HG03280 (cell line): ENCODE measurements around the gene DIAPH2.

ENCODE experiments used
- ATAC-seq: cut with Tn5 transposase; IDR thresholded peaks from one replicate; pipeline ENCODE4 v1.9.1; 2021; ENCODE audit warnings: mild to moderate bottlenecking, moderate library complexity; ENCODE audit not compliant: unreplicated experiment

Gene DIAPH2

GRCh38 chrX:97431281-97431680 is 746.6 kb downstream of the DIAPH2 start:
- ATAC-seq, result no peak

GRCh38 chrX:97446298-97446882 is 761.7 kb downstream of the DIAPH2 start:
- ATAC-seq, result no peak

GRCh38 chrX:97447306-97447705 is 762.7 kb downstream of the DIAPH2 start:
- ATAC-seq, result no peak

- no peak for ATAC-seq
These were observed 767.6 kb downstream of the DIAPH2 start for GRCh38 chrX:97452283-97452682.

GRCh38 chrX:97461763-97462162 is 777.1 kb downstream of the DIAPH2 start:
- no peak for ATAC-seq

GRCh38 chrX:97471071-97471470 is 786.4 kb downstream of the DIAPH2 start:
- ATAC-seq, result no peak

- no peak for ATAC-seq
These were observed 790.3 kb downstream of the DIAPH2 start for GRCh38 chrX:97474933-97475332.

- no peak for ATAC-seq
These were observed 794.7 kb downstream of the DIAPH2 start for GRCh38 chrX:97479106-97479890.

GRCh38 chrX:97481228-97481627 is 796.6 kb downstream of the DIAPH2 start:
- no peak for ATAC-seq

- ATAC-seq, result no peak
These were observed 798.1 kb downstream of the DIAPH2 start for GRCh38 chrX:97482666-97483300.

GRCh38 chrX:97490656-97491055 is 806.0 kb downstream of the DIAPH2 start:
- ATAC-seq, result no peak

- ATAC-seq, result peak; percentile 96
These were observed 810.2 kb downstream of the DIAPH2 start for GRCh38 chrX:97494756-97495372.

GRCh38 chrX:97498093-97498492 is 813.5 kb downstream of the DIAPH2 start:
- peak; percentile 45 for ATAC-seq

- no peak for ATAC-seq
These were observed 819.8 kb downstream of the DIAPH2 start for GRCh38 chrX:97504431-97504830.

GRCh38 chrX:97517763-97518162 is 833.1 kb downstream of the DIAPH2 start:
- ATAC-seq, result no peak

- no peak for ATAC-seq
These were observed 837.7 kb downstream of the DIAPH2 start for GRCh38 chrX:97522307-97522706.

GRCh38 chrX:97524340-97524739 is 839.7 kb downstream of the DIAPH2 start:
- no peak for ATAC-seq

GRCh38 chrX:97524997-97525396 is 840.4 kb downstream of the DIAPH2 start:
- ATAC-seq, result no peak

GRCh38 chrX:97525981-97526380 is 841.3 kb downstream of the DIAPH2 start:
- no peak for ATAC-seq

GRCh38 chrX:97527725-97528124 is 843.1 kb downstream of the DIAPH2 start:
- no peak for ATAC-seq

- ATAC-seq, result no peak
These were observed 845.0 kb downstream of the DIAPH2 start for GRCh38 chrX:97529536-97530200.
